HCT116 (cell line): ENCODE measurements around the gene ERICH6.

Experiments used
- CEBPB ChIP-seq: IDR thresholded peaks from 2 replicates; pipeline ENCODE4 v1.6.1; 2012; ENCODE audit warnings: low read depth
- CTCF ChIP-seq, 3 experiments: fragments of 200-600 bp in 1 of 3; sonication (generic) in 1 of 3; IDR thresholded peaks in 2 of 3; conservative IDR thresholded peaks in 1 of 3; 2 replicates each; pipeline ENCODE4 v1.5.1; 2012 to 2017; ENCODE audit warnings: low read depth in 2 of 3, low read length in 2 of 3, antibody characterized with exemption in 1 of 3, borderline replicate concordance in 1 of 3, control low read depth in 1 of 3, mild to moderate bottlenecking in 1 of 3, mixed read lengths in 1 of 3, mixed run types in 1 of 3, moderate library complexity in 1 of 3; ENCODE audit not compliant: insufficient read depth in 1 of 3
- EZH2 ChIP-seq: fragments of 200-600 bp; sonication (generic); IDR thresholded peaks from 2 replicates; pipeline ENCODE4 v1.6.1; 2017; ENCODE audit warnings: antibody characterized with exemption, mixed run types
- POLR2AphosphoS5 ChIP-seq: IDR thresholded peaks from 2 replicates; pipeline ENCODE4 v1.6.1; 2011; ENCODE audit warnings: mild to moderate bottlenecking, low read depth, low read length, moderate library complexity
- RAD21 ChIP-seq: IDR thresholded peaks from 2 replicates; pipeline ENCODE4 v1.6.1; 2012; ENCODE audit warnings: low read depth, mild to moderate bottlenecking
- SIN3A ChIP-seq: IDR thresholded peaks from 2 replicates; pipeline ENCODE4 v1.6.1; 2012; ENCODE audit warnings: low read depth
- TF ChIP-seq, protein P1 (sequence below): IDR thresholded peaks from 2 replicates; pipeline ENCODE4 v1.6.1; 2012
- TF ChIP-seq, protein P2 (sequence below): IDR thresholded peaks from 2 replicates; pipeline ENCODE4 v1.6.1; 2012; ENCODE audit warnings: low read depth

- TF ChIP-seq, protein P1, sequence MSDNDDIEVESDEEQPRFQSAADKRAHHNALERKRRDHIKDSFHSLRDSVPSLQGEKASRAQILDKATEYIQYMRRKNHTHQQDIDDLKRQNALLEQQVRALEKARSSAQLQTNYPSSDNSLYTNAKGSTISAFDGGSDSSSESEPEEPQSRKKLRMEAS = no peak
- TF ChIP-seq EZH2 = no peak
- TF ChIP-seq CTCF (IDR thresholded peaks at IDR 0.05 in 2 of 3, conservative IDR thresholded peaks at IDR 0.05 in 1 of 3; ENCODE audit: borderline replicate concordance in 1 of 3, insufficient read depth in 1 of 3, low read depth in 2 of 3, low read length in 2 of 3) = no peak
- TF ChIP-seq, protein P2, sequence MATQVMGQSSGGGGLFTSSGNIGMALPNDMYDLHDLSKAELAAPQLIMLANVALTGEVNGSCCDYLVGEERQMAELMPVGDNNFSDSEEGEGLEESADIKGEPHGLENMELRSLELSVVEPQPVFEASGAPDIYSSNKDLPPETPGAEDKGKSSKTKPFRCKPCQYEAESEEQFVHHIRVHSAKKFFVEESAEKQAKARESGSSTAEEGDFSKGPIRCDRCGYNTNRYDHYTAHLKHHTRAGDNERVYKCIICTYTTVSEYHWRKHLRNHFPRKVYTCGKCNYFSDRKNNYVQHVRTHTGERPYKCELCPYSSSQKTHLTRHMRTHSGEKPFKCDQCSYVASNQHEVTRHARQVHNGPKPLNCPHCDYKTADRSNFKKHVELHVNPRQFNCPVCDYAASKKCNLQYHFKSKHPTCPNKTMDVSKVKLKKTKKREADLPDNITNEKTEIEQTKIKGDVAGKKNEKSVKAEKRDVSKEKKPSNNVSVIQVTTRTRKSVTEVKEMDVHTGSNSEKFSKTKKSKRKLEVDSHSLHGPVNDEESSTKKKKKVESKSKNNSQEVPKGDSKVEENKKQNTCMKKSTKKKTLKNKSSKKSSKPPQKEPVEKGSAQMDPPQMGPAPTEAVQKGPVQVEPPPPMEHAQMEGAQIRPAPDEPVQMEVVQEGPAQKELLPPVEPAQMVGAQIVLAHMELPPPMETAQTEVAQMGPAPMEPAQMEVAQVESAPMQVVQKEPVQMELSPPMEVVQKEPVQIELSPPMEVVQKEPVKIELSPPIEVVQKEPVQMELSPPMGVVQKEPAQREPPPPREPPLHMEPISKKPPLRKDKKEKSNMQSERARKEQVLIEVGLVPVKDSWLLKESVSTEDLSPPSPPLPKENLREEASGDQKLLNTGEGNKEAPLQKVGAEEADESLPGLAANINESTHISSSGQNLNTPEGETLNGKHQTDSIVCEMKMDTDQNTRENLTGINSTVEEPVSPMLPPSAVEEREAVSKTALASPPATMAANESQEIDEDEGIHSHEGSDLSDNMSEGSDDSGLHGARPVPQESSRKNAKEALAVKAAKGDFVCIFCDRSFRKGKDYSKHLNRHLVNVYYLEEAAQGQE = no peak
- TF ChIP-seq SIN3A = no peak
- TF ChIP-seq POLR2AphosphoS5 = no peak
- no peak for TF ChIP-seq CEBPB
- TF ChIP-seq RAD21 = no peak
Observed at GRCh38 chr3:150691414-150692040, 12.2 kb downstream of the ERICH6 start.
